GM21447 (cell line): ENCODE measurements around the gene SYNGAP1.
"Not testable (repeated sequence)": the region's sequence is repeated elsewhere in the genome, so short reads cannot be mapped to it uniquely, and the experiment has no call there.

Source experiments
- ATAC-seq: cut with Tn5 transposase; IDR thresholded peaks from one replicate; pipeline ENCODE4 v1.9.1; 2021; ENCODE audit not compliant: unreplicated experiment

The SYNGAP1 gene

GRCh38 chr6:33466075-33466735 is 46.3 kb downstream of the SYNGAP1 start:
- ATAC-seq: no peak

- no peak for ATAC-seq
Measured at GRCh38 chr6:33467091-33467490, 47.2 kb downstream of the SYNGAP1 start.

GRCh38 chr6:33469661-33470060 is 49.8 kb downstream of the SYNGAP1 start:
- ATAC-seq: no peak

- no peak for ATAC-seq
Measured at GRCh38 chr6:33477864-33478263, 58.0 kb downstream of the SYNGAP1 start.

- no peak for ATAC-seq
Measured at GRCh38 chr6:33481192-33481591, 61.3 kb downstream of the SYNGAP1 start.

GRCh38 chr6:33482620-33483019 is 62.8 kb downstream of the SYNGAP1 start:
- ATAC-seq: not testable (repeated sequence)

GRCh38 chr6:33483678-33484077 is 63.8 kb downstream of the SYNGAP1 start:
- ATAC-seq: no peak

- not testable (repeated sequence) for ATAC-seq
Measured at GRCh38 chr6:33484673-33485262, 64.9 kb downstream of the SYNGAP1 start.

GRCh38 chr6:33485680-33486079 is 65.8 kb downstream of the SYNGAP1 start:
- ATAC-seq: not testable (repeated sequence)

GRCh38 chr6:33488339-33488738 is 68.5 kb downstream of the SYNGAP1 start:
- no peak for ATAC-seq

GRCh38 chr6:33490198-33490597 is 70.3 kb downstream of the SYNGAP1 start:
- no peak for ATAC-seq

GRCh38 chr6:33490621-33491020 is 70.8 kb downstream of the SYNGAP1 start:
- ATAC-seq: no peak

GRCh38 chr6:33492093-33492492 is 72.2 kb downstream of the SYNGAP1 start:
- no peak for ATAC-seq

- no peak for ATAC-seq
Measured at GRCh38 chr6:33497157-33497556, 77.3 kb downstream of the SYNGAP1 start.

- ATAC-seq: no peak
Measured at GRCh38 chr6:33502486-33502885, 82.6 kb downstream of the SYNGAP1 start.

- no peak for ATAC-seq
Measured at GRCh38 chr6:33504486-33504885, 84.6 kb downstream of the SYNGAP1 start.
